K562 (cell line): Measurements from ENCODE around the gene PTPN18. TPM values are rescaled to one million over a fixed set of nuclear protein-coding genes. Genes with fewer than 3 reads are reported as not detected.

Experiments
- AFF1 ChIP-seq, 2 experiments: fragments of 450-650 bp; IDR thresholded peaks; 2 replicates each; pipeline ENCODE4 v1.6.1; 2018; ENCODE audit warnings: mild to moderate bottlenecking in 2 of 2, low read depth in 1 of 2; ENCODE audit not compliant: partially characterized antibody in 2 of 2
- AFF4 ChIP-seq: sonication (generic); formaldehyde crosslinking; IDR thresholded peaks from 2 replicates; pipeline ENCODE4 v1.8.0; 2023; ENCODE audit warnings: mild to moderate bottlenecking, missing genetic modification reagents
- ATF4 ChIP-seq: fragments of 450-650 bp; formaldehyde crosslinking; IDR thresholded peaks from 2 replicates; pipeline ENCODE4 v1.4.0; 2022; ENCODE audit warnings: mild to moderate bottlenecking, moderate library complexity
- CAMTA2 ChIP-seq: fragments of 250-450 bp; sonication (Bioruptor Pico); conservative IDR thresholded peaks from 2 replicates; pipeline ENCODE4 v1.5.1; 2022
- CBFB ChIP-seq: sonication (generic); formaldehyde crosslinking; IDR thresholded peaks from 2 replicates; pipeline ENCODE4 v1.4.0; 2020; ENCODE audit warnings: mild to moderate bottlenecking, missing genetic modification reagents
- CBX1 ChIP-seq: sonication (generic); IDR thresholded peaks from 2 replicates; pipeline ENCODE4 v1.6.1; 2016; ENCODE audit warnings: antibody characterized with exemption, low read depth, mild to moderate bottlenecking
- DPF2 ChIP-seq: fragments of 450-650 bp; IDR thresholded peaks from 2 replicates; pipeline ENCODE4 v1.6.1; 2016
- E2F4 ChIP-seq: sonication (generic); formaldehyde crosslinking; IDR thresholded peaks from 2 replicates; pipeline ENCODE4 v1.8.0; 2022; ENCODE audit warnings: mild to moderate bottlenecking, low read depth, missing genetic modification reagents
- HNRNPH1 ChIP-seq: fragments of 200-400 bp; formaldehyde crosslinking; optimal IDR thresholded peaks from 2 replicates; pipeline ENCODE3; 2017; ENCODE audit warnings: low read depth, mild to moderate bottlenecking, low read length, moderate library complexity
- HSF4 ChIP-seq: fragments of 250-450 bp; sonication (Bioruptor Pico); IDR thresholded peaks from 2 replicates; pipeline ENCODE4 v2.1.2; 2022; ENCODE audit warnings: mild to moderate bottlenecking, moderate library complexity, borderline replicate concordance
- PML ChIP-seq: IDR thresholded peaks from 2 replicates; pipeline ENCODE4 v1.6.1; 2012; ENCODE audit warnings: low read length, inconsistent platforms
- USF1 ChIP-seq: sonication (generic); formaldehyde crosslinking; IDR thresholded peaks from 2 replicates; pipeline ENCODE4 v1.9.0; 2022; ENCODE audit warnings: mild to moderate bottlenecking, missing genetic modification reagents
- USF2 ChIP-seq: sonication (generic); formaldehyde crosslinking; IDR thresholded peaks from 2 replicates; pipeline ENCODE4 v1.5.0; 2020; ENCODE audit warnings: missing genetic modification reagents
- ZFP36 ChIP-seq: fragments of 150-350 bp; IDR thresholded peaks from 2 replicates; pipeline ENCODE4 v1.6.1; 2018; ENCODE audit warnings: low read length, low read depth; ENCODE audit not compliant: partially characterized antibody
- ZNF41 ChIP-seq: fragments of 250-450 bp; sonication (Bioruptor Pico); conservative IDR thresholded peaks from 2 replicates; pipeline ENCODE4 v1.4.0; 2020; ENCODE audit warnings: mild to moderate bottlenecking
- ZNF507 ChIP-seq: conservative IDR thresholded peaks from 2 replicates; pipeline ENCODE4 v1.6.1; 2017; ENCODE audit warnings: missing genetic modification characterization, missing compliant biosample characterization
- ZSCAN29 ChIP-seq: fragments of 450-650 bp; IDR thresholded peaks from 2 replicates; pipeline ENCODE4 v1.6.1; 2017
- polyA plus RNA-seq, 8 experiments: library from polyadenylated mRNA; depleted of rRNA in 4 of 8; stranded (reverse) in 5 of 8; unstranded in 3 of 8; fragments of >200 nt; fragmentation: Nextera tagmentation in 2 of 8; fragmentation: Illumina TruSeq in 1 of 8; extraction: Ambion mirVana in 2 of 8; extraction: Trizol in 1 of 8; gene quantifications; 2 replicates each; pipeline versions ENCODE4 v1.2.1 to v1.2.3, GENCODE V29; 2011 to 2014; ENCODE audit warnings: inconsistent platforms in 1 of 8, missing spikeins in 1 of 8
- total RNA-seq, 7 experiments: library from RNA; depleted of rRNA in 6 of 7; stranded (reverse); fragments of >200 nt in 6 of 7; fragmentation: Illumina TruSeq in 2 of 7; extraction: Trizol in 2 of 7; gene quantifications; 2 replicates each; pipeline versions ENCODE4 v1.2.1 to v1.2.3, GENCODE V29; 2011 to 2021; ENCODE audit warnings: low replicate concordance in 1 of 7

PTPN18 gene
- total and polyA plus RNA-seq, 9 of the 15 experiments (the other 6 are each of a cell fraction or from before 2014, with no cell fraction given), result 11.6 to 90.7 (median 49.6) TPM

- TF ChIP-seq USF2 (CRISPR knock-in tag) (no peak), ZNF41 (CRISPR knock-in tag) (no peak), HNRNPH1 (no peak), HSF4 (CRISPR knock-in tag) (no peak), AFF1 (IDR thresholded peaks at IDR 0.05; ENCODE audit: low read depth in 1 of 2, partially characterized antibody in 2 of 2) (no peak), ZFP36 (peak; percentile 16), E2F4 (CRISPR knock-in tag) (no peak), ATF4 (no peak), CBX1 (no peak), DPF2 (peak; percentile 82), CAMTA2 (CRISPR knock-in tag) (no peak), AFF4 (CRISPR knock-in tag) (no peak), CBFB (CRISPR knock-in tag) (no peak), ZSCAN29 (no peak), ZNF507 (tag) (no peak), PML (no peak), USF1 (CRISPR knock-in tag) (no peak)
These were observed 22.5 kb downstream of the PTPN18 start (continued) for GRCh38 chr2:130378206-130378897.
